ENCODE results near the gene CCL15. TPM values are rescaled to one million over a fixed set of nuclear protein-coding genes. Genes with fewer than 3 reads are reported as not detected.

Gene CCL15
- total and polyA plus RNA-seq, 10 donors = 0.15 to 0.20 (median 0.19) TPM; not detected in 7

- DNase-seq = peak; percentile 84
- Histone ChIP-seq H3K9me3 (no peaks in the 10 kb centered on the region), H3K4me1 (peaks cover 6 to 30% (median 16%) of the 10 kb centered on the region in 6 donors), H3K27me3 (replicated peaks in 1 of 7) (peaks cover 0 to 7% (median 0%) of the 10 kb centered on the region in 7 donors), H3K36me3 (no peaks in the 10 kb centered on the region), H3K4me3 (no peak overlapping the region), H3K27ac (no peak overlapping the region)
- no peak for TF ChIP-seq POLR2A (IDR thresholded peaks at IDR 0.05)
- peak; percentile 73 to 93 (median 86) for TF ChIP-seq CTCF (IDR thresholded peaks at IDR 0.05 in 8 of 11, conservative IDR thresholded peaks at IDR 0.05 in 3 of 11)
- intact Hi-C loops (cut with DNase I; ENCODE audit: low total_unique reads) = loop anchor here (5.0 to 10.0 kb wide), 2 partner anchors 178 to 515 kb away; partner anchors contain the start of gene ZNHIT3
- WGBS, 5 donors = 40 to 48% (median 40%) methylated on average over 8 of the region's 8 CpGs
These were observed 31.6 kb downstream of the CCL15 start for GRCh38 chr17:35969558-35970380.

- DNase-seq = no peak
- no peaks in the 10 kb centered on the region for H3K9me3 ChIP-seq
- TF ChIP-seq POLR2AphosphoS5 (IDR thresholded peaks at IDR 0.05) (no peak), CTCF (IDR thresholded peaks at IDR 0.05 in 8 of 11, conservative IDR thresholded peaks at IDR 0.05 in 3 of 11) (no peak), POLR2A (IDR thresholded peaks at IDR 0.05) (no peak)
- intact Hi-C loops (cut with DNase I; ENCODE audit: low total_unique reads) = no loop called here
- H3K27me3 ChIP-seq (replicated peaks in 1 of 7) = peaks cover 0 to 7% (median 0%) of the 10 kb centered on the region in 7 donors
- H3K4me3 ChIP-seq = no peak overlapping the region
- no peaks in the 10 kb centered on the region for H3K36me3 ChIP-seq
- 77 to 88% (median 82%) methylated on average over 10 of the region's 10 CpGs for WGBS, 5 donors
- no peak overlapping the region for H3K27ac ChIP-seq
- peaks cover 6 to 28% (median 12%) of the 10 kb centered on the region in 6 donors for H3K4me1 ChIP-seq
These were observed 32.8 kb downstream of the CCL15 start for GRCh38 chr17:35968520-35969054.

GRCh38 chr17:35965272-35965671, 36.1 kb downstream of the CCL15 start:
- no peak for DNase-seq

More at GRCh38 chr17:35965272-35965671, 36.1 kb downstream of the CCL15 start:
- H3K27me3 ChIP-seq (replicated peaks in 1 of 7) = peaks cover 0 to 17% (median 0%) of the 10 kb centered on the region in 7 donors
- H3K36me3 ChIP-seq = no peaks in the 10 kb centered on the region
- 84 to 95% (median 92%) methylated on average over 7 of the region's 7 CpGs for WGBS, 5 donors
- no peak overlapping the region for H3K27ac ChIP-seq
- no peaks in the 10 kb centered on the region for H3K9me3 ChIP-seq
- TF ChIP-seq CTCF (IDR thresholded peaks at IDR 0.05 in 8 of 11, conservative IDR thresholded peaks at IDR 0.05 in 3 of 11) (no peak), POLR2AphosphoS5 (IDR thresholded peaks at IDR 0.05) (no peak), POLR2A (IDR thresholded peaks at IDR 0.05) (no peak)
- no peak overlapping the region for H3K4me3 ChIP-seq
- intact Hi-C loops (cut with DNase I; ENCODE audit: low total_unique reads) = no loop called here
- peaks cover 0 to 8% (median 5%) of the 10 kb centered on the region in 6 donors for H3K4me1 ChIP-seq
